HG03439 (cell line): ENCODE data around the gene UTP18.
"Not testable (repeated sequence)": the region's sequence is repeated elsewhere in the genome, so short reads cannot be mapped to it uniquely, and the experiment has no call there.

Experiments
- ATAC-seq: cut with Tn5 transposase; IDR thresholded peaks from one replicate; pipeline ENCODE4 v1.9.1; 2021; ENCODE audit warnings: mild to moderate bottlenecking, moderate library complexity; ENCODE audit not compliant: unreplicated experiment

The UTP18 gene

DNA sequence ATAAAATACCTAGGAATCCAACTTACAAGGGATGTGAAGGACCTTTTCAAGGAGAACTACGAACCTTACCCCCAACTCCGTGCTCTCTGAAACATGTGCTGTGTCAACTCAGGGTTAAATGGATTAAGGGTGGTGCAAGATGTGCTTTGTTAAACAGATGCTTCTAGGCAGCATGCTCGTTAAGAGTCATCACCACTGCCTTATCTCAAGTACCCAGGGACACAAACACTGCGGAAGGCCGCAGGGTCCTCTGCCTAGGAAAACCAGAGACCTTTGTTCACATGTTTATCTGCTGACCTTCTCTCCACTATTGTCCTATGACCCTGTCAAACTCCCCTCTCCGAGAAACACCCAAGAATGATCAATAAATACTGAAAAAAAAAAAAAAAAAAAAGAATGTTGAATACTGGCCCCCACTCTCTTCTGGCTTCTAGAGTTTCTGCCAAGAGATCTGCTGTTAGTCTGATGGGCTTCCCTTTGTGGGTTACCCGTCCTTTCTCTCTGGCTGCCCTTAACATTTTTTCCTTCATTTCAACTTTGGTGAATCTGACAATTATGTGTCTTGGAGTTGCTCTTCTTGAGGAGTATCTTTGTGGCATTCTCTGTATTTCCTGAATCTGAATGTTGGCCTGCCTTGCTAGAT, 70.6 kb downstream of the UTP18 start:
- not testable (repeated sequence) for ATAC-seq

DNA sequence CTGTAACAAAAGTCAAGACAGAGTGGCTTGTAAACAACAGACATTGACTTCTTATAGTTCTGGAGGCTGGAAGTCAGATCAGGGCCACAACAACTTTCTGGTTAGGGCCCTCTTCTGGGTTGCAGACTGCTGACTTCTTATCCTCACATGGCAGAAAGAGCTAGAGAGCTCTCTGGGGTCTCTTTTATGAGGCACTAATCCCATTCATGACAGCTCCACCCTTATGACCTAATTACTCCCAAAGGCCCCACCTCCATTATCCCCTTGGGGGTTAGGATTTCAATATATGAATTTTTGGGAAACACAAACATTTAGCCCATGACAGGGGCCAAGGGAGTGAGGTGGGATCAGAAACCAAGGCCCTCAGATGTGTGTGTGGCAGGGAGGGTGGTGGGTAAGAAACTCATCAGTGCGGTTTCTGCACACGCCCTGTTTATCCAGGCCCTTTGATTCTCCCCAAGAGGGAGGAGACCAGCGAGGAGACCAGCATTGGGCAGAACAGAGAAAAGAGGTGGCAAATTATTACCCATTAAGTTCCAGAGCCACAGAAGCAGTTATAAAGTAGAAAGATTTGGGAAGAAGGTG, 74.8 kb downstream of the UTP18 start:
- no peak for ATAC-seq

DNA sequence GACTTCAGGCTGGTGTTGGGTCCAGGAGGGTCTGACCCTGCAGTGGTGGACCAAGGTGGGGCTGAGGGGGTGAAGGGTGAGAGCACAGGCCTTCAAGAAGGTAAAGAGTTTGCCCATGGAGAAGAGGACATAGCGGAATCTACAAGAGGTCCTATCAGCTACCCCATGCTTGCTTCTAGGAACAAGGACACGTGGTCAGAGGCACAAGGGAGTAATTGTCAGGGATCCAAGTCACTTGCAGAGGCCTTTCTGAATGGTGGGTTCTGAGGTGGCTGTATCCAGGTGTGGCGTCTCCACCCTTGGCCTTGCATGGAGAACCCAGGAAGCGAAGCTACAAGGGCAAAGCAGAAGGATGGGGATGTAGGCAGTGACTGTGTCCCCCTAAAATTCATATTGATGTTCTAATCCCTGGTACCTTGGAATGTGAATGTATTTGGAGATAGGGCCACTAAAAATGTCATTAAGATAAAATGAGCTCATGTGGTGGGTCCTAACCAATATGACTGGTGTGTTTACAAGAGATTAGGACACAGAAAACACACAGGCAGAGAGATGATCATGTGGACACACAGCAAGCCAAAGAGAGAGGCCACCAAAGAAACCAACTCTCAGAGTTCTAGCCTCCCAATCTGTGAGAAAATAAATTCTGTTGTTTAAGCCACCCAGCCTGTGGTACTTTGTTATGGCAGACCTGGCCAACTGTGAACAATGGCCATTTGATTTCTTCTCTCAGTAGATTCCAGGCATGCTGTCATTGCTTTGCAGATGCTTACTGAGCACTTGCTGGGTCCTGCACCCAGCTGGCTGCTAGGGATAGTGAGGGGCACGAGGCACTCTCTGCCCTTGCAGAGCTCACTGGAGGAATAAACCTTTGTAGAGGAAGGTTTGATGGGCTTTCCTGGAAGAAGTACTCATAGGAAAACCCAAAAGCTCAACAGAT, 75.8 kb downstream of the UTP18 start:
- no peak for ATAC-seq

DNA sequence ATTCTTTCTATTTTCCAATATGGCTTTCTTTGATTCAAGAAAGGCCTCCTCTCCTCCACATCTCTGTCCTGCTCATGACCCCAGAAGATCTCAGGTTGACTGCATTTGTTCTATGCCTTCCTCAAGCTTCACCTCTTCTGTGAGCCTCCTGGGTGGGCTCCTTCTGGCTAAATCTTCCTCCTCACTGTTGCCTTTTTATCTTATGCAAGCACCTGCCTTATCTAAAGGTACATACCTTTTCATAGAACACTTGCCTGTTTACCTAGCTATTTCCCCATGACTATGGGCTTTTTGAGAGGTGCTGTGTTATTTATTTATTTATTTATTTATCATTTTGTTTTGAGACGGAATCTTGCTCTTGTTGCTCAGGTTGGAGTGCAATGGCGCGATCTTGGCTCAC, 81.1 kb downstream of the UTP18 start:
- no peak for ATAC-seq

DNA sequence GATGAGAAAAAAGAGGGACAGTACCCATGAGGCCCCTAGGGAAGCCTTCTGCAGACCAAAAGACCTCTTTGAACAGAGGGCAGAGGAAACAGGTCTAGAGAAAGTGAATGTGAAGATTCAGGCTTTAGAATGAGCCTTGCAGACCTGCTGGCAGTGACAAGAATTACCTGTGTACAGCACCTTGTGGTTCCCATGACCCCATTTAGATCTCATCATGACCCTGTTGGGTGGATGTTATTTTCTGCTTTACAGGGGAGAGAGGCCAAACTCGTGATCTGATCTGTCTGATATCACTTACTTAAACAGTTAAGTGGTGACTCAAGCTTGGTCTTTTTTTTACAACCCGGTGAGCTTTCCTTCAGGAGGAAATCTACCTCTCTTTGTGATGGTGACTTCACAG, 81.9 kb downstream of the UTP18 start:
- ATAC-seq, result no peak

DNA sequence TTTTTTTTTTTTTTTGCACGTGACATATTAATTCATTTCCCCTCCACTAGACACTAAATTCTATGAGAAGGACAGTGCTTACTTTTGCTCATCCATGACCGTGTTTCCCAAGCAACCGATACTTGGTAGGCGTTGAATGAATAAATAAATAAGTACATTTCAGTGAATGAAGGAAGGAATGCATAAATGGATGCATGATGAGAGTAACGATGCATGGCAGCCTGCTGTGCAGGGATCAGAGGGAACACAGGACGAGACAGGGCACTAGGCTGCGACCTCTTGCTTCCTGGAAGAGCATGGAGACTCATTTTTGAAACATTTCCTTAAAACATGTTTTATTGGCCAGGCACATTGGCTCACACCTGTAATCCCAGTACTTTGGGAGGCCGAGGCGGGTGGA, 84.2 kb downstream of the UTP18 start:
- no peak for ATAC-seq

DNA sequence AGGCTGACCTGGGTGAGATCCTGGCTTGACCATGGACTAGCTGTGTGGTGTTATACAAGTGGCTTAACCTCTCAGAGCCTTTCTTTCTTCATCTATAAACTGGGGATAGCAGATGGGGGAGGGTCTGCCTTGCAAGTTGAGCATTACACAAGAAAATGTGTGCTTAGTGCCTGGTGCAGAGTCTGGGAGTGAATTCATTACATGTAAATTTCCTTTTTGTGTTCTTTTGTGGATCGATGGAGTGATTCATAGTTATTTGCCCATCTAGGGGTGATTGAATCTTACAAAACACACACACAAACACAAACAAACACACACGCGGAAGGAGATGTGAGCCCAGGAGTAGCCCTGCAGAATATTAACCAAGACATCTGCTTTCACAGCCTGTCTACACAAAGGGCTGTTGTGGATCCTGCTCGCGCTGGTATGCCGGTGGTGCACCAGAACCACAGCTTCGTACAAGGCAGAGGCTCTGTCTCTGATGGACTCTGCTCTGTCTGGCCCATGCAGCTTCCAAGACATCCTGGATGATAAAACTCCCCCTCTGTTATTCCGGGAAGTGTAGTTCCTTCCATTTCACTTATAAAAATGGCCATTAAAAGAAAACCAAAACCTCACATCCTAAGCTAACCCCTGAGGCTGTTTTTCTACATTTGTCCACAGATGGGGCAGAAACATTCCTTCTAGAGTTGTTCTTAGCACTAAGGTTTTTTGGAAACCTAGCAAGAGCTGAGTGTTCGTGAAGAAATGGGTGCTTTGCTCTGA, 86.1 kb downstream of the UTP18 start:
- no peak for ATAC-seq
